Activated CD8-positive, alpha-beta memory T cell treated with anti-CD3 and anti-CD28 coated beads, Interleukin-2, amount 50 U/mL, for 48 hours (primary cell): ENCODE results near the gene GTF3C6.
"Not testable (repeated sequence)": the region's sequence is repeated elsewhere in the genome, so short reads cannot be mapped to it uniquely, and the experiment has no call there.

ENCODE experiments used
- DNase-seq: peaks from one replicate; pipeline ENCODE4 v3.0.0-alpha.2; 2020

GTF3C6 gene, protein sequence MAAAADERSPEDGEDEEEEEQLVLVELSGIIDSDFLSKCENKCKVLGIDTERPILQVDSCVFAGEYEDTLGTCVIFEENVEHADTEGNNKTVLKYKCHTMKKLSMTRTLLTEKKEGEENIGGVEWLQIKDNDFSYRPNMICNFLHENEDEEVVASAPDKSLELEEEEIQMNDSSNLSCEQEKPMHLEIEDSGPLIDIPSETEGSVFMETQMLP

DNA sequence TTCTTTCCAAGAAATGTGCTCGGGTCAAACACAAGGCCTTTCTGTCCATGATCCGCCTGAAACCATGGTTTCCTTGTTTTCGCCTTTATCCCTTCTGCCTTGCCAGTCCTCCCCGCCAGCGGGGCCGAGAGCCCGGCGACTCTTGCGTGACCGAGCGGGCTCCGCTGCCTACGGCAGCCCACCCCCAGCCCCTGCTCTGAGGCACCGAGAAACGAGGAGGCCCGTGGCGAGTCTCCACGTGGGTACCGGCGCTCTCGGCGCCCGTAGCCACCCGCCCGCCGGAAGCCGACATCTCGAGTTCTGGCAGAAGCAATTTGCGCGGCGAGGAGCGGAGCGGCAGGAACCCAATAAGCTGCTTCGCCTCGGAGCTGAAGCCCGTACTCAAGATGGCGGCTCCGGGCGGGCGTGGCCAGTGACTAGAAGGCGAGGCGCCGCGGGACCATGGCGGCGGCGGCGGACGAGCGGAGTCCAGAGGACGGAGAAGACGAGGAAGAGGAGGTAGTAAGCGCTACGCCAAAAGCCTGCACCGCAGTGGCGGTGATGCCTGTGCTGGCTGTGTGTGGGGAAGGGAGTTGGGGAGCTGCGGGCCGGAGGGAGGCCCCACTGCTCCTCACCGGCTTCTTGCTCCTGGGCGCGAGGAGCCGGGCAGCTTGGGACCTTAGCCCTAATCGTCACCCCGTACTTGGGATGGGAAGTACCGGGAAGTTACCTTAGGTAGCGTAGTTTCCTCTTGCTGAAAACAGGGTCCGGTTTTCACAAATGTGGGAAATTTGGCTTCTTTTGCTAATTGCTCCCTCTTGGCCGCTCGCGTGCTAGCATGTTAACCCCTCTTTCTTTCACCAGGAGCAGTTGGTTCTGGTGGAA is at the start of gene GTF3C6:
Gene GTF3C6 (plus strand): TSS at position 378 of the 864 bp plus-strand sequence. CDS start 64 bp downstream, at position 442.
- peak; percentile 94 for DNase-seq

DNA sequence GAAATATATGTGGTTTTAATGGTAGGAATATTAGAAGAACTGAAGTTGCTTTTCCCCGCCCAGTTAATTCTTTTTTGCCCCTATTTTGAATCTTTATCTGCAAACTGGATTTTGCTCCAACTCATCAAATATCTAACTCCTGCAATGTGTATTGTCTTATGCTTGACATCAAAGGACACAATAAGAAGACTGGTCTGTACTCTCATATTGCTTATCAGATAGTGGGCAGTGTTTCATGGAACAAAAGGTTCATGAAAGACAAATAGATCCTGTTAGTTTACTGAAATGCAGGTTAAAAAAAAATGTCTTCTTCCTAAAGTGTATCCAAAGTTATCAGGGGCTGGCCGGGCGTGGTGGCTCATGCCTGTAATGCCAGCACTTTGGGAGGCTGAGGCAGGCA is 27.7 kb upstream of the GTF3C6 start:
- DNase-seq: no peak

DNA sequence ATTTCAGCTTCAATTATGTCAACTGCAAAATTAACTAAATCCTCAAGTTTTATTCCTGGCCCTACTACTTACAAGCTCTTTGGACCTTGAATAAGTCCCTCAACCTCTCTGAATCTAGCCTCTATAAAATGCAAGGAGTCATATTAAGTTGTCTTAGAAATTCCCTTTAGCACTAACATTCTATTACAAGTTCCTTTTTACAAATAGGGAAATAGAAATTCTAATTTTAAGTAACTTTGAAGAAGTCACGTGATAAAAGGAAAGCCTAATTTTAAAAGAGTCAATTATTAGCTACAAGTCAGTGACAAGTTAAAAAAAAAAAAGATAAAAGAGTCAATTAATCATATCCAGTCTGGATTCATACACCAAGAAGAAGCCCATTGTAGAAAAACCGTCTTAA is 24.6 kb upstream of the GTF3C6 start:
- DNase-seq: no peak

DNA sequence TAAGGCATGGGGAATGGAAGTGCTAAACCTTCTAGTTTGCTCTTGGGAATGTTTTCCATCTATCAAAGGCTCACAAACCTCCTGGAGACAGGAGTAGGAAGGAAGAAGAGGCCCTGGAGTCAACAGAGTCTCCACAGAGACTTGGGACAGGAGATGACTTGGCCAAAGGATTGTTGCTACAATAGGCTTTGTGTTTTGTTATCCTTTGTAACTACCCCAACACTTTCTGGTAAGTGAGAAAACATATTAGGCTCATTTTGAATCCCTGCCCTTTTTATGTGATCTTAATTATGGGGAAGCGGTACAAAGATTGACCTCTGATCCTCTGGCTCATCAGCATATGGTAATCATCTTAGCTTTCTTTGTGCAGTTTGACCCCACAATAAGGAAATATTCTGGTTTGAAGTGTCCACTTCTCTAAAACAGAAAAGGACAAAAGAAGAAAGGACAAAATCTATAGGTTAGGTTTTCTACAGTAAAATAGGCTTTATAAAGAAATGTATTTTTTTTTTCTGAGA is 24.1 kb upstream of the GTF3C6 start:
- DNase-seq: no peak

DNA sequence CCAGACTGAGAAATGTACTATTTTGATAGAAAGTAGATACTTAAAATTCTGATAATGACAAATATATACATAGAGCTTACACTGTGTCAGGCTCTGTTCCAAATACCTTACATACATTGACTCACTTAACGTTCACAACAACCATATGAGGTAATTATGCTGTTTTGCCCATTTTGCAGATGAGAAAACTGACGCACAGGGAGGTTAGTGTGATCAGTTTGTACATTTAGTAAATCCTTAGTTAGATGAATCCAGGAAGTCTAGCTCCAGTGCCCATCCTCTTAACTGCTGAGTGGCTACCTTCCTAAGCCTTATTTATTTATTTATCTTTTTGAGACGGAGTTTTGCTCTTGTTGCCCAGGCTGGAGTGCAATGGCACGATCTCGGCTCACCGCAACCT is 23.3 kb upstream of the GTF3C6 start:
- DNase-seq: no peak

DNA sequence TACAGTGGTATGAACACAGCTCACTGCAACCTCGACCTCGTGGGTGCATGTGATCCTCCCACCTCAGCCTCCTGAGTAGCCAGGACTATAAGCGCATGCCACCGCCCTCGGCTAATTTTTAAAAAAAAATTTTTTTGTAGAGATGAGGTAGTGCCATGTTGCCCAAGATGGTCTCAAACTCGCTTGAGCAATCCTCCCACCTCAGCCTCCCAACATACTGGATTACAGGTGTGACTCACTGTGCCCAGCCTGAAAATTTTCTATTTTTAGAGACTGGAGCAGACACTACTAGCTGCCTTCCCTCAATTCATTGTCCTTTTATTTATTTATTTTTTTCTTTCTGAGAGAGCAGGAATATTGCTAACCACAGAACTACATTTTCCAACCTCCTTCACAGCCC is 20.3 kb upstream of the GTF3C6 start:
- DNase-seq: no peak

DNA sequence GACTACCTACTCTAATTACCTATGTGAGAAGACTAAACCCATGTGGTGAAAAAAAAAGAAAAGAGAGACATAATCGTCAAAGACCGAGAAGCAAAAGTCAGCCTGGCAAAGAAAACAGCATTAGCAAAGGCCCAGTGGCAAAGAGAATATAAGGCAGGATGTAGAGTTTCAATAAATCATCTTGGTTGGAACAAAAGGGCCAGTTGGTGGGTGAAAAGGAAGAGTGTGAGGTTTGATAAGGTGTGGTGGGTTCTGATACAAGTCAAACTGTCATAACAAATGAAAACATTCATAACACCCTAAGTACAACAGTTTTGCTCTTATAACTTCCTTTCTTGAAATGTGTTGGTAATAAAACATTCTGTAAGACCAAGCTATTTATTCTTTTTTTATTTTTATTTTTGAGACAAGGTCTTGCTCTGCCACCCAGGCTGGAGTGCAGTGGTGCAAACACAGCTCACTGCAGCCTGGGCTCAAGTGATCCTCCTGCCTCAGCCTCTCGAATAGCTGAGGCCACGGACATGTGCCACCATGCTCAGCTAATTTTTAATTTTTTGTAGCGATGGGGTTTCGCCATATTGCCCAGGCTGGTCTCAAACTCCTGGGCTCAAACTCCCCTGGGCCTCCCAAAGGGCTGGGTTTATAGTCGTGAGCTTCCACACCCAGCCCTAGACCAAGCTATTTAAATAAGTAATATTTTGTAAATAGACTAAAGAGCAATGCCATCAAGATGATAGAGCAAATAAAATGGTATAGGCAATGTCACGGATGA is 18.9 kb upstream of the GTF3C6 start:
- DNase-seq: no peak

DNA sequence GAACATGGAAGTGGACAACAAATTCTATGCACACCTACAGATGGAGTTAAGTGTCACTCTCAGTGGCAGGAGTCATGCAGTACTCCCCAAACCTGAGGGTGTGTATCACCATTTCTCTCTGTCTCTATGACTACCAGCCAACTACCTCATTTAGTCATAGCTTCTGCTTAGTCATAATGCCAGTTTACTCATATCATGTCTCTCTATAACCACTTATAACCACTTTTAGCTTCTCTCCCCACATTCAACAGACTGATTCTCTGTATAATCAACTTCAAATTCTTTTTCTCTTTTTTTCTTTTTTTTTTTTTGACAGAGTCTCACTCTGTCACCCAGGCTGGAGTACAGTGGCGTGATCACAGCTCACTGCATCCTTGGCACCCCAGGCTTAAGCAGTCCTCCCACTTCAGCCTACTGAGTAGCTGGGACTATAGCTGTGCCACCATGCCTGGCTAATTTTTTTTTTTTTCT is 13.8 kb upstream of the GTF3C6 start:
- DNase-seq: peak; percentile 63

DNA sequence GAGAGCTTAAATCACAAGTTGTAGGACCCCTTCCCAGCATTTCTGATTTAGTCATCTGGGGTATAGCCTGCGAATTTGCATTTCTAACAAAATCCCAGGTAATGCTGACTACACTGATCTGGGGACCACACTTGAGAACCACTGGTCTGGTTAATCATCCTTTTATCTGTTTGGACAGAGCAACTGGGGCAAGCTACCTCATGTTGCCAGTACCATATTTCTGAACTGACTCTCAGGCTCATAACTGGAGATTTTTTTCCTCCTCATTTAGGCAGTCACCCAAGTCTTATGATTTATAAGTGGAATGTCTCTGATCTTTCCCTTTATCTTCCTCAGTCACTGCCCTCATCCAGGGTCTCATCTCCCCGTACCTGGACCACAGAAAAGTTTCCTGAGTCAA is 12.0 kb upstream of the GTF3C6 start:
- DNase-seq: no peak

DNA sequence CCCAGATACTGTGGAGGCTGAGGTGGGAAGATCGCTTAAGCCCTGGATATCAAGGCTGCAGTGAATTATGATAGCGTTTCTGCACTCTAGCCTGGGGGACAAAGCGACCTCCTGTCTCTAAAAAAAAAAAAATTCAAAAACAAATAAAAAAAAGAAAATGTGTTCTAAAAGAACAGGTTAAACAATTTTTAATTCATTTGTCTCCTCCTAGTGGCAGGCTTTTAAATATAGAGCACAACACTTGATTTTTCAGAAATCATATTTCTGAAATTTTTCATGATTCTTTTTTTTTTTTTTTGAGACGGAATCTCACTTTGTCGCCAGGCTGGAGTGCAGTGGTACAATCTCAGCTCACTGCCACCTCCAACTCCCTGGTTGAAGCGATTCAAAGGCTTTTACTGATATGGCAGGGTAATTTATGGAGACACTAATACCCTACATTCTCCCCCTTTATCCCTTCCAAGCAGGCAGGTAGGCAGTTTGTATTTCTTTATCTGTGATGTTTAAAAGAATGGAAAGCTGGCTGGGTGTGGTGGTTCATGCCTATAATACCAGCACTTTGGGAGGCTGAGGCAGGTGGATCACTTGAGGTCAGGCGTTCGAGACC is 8.7 kb upstream of the GTF3C6 start:
- no peak for DNase-seq

DNA sequence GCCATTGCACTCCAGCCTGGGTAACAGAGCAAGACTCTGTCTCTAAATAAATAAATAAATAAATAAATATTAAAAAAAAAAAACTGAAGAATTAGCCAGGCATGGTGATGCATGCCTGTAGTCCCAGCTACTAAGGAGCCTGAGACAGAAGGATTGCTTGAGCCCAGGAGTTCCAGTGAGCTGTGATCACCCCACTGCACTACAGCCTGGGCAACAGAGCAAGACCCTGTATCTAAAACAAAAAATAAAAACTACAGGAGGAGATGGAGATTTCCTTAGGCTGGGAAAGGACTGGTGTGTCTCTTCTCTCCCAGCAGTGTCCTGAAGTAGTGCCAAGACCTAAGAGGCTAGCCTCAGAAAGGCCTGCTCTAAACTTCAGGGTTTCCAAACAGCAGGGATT is 8.1 kb upstream of the GTF3C6 start:
- no peak for DNase-seq

DNA sequence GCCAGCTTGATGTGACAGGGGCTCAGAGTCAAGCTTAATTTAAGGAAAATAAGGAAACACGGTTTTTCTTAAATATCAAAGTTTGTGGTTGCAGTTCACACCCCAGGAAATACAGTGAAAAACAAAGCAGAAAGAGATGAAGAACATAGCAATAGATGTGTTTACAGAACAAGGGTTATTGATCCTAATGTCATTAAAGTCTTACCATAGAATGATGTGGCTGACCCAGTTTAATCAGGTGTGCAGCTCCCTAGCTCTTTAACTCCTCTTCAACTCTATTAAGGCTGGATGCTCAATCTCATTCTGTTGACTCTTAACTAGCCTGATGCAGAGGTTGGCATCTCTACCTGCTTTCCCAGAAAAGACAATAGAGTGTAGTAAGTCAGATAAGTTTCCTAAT is 7.5 kb upstream of the GTF3C6 start:
- no peak for DNase-seq

DNA sequence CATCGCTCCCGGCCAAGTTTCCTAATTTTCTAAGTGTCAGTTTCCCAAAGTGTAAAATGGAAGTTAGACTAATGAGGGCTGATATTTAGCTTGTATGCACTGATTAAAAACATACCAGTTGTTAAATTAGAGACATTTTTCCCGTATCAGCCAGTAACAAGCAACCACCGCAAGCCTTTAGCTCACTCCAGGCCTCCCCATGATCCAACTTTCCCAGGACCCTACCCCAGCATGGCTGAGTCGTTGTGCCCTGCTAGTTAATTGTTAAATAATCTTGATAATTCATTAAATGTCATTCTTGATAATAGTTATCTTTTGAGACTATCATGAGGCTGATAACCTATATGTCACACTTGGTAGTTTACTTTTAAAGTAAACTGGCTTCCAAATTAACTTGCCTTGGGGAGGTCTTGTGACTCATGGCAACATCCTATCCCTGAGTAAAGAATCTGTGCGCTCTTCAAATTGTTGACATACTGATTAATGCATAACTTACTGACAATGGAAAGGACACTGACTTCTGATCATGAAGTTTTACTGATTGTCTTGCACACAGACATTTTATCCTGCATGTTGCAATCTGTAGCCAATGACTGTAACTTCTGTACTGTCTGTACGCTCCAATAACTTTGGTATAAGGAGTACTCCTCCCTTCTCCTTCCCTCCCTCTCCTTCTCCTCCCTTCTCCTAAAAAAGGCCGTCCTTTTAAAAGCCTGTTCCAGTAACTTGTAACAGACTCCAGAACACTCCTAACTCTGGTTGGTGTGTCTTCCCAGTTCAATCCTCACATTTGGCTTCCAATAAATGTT is 6.3 kb upstream of the GTF3C6 start:
- DNase-seq: no peak

DNA sequence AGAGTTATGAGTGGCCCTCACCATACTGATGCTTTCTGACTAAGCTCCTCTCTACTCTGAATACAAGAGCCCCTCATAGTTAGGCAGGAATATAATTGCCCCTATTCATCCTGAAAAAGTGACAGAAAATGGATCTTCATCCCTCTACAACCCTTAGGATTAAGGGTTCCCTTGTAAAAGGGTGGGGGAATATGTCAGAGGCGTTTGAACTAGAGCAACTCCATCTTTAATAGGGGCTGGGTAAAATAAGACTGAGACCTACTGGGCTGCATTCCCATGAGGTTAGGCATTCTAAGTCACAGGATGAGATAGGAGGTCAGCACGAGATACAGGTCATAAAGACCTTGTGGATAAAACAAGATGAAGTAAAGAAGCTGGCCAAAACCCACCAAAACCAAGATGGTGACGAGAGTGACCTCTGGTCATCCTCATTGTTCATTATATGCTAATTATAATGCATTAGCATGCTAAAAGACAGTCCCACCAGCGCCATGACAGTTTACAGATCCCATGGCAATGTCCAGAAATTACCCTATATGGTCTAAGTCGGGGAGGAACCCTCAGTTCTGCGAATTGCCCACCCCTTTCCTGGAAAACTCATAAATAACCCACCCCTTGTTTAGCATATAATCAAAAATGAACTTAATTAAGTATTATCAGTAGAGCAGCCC is 4.7 kb upstream of the GTF3C6 start:
- no peak for DNase-seq

DNA sequence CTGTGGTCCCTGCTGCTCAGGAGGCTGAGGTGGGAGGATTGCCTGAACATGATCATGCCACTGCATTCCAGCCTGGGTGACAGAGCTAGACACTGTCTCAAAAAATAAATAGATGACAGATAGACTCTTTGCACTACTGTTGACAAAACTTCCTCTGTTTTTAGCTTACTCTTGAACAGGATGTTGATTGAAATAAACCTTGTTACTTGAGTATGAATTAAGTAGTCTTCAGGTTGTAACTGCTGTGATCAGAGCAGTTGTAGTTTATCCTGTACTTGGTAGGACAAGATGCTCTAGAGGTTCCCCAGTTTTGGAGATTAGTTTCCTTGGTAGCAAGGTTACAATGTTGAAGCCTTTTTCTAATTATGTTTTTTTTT is 1.5 kb downstream of the GTF3C6 start:
- no peak for DNase-seq

DNA sequence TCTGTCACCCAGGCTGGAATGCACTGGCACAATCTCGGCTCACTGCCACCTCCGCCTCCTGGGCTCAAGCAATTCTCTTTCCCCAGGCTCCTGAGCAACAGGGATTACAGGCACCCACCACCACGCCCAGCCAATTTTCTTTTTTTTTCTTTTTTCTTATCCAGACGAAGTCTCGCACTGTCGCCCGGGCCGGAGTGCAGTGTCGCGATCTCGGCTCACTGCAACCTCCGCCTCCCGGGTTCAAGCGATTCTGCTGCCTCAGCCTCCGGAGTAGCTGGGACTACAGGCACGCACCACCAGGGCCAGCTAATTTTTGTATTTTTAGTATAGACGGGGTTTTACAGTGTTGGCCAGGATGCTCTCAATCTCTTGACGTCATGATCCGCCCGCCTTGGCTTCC is 4.1 kb downstream of the GTF3C6 start:
- DNase-seq: not testable (repeated sequence)

DNA sequence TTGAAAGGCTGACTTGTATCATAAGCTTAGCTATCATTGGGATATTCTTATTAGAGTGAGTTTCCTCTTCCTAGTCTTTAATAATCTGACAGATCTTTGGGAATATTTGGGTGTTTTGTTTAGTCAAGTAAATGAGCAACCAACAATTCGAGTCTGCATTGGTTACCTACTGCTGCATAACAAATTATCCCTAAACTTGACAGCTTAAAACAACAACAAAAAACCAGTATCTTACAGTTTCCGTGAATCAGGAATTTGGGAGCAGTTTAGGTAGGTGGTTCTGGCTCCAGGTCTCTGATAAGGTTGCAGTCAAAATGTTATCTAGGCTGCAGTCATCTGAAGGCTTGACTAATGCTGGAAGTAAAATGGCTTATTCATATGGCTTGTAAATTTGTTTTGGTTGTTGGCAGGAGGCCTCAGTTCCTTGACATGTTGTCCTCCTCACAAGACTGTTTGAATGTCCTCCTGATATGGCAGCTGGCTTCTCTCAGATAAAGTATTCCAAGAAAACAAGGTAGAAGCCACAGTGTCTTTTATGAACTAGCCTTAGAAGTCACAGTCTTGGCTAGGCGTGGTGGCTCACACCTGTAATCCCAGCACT is 7.2 kb downstream of the GTF3C6 start:
- DNase-seq: no peak

DNA sequence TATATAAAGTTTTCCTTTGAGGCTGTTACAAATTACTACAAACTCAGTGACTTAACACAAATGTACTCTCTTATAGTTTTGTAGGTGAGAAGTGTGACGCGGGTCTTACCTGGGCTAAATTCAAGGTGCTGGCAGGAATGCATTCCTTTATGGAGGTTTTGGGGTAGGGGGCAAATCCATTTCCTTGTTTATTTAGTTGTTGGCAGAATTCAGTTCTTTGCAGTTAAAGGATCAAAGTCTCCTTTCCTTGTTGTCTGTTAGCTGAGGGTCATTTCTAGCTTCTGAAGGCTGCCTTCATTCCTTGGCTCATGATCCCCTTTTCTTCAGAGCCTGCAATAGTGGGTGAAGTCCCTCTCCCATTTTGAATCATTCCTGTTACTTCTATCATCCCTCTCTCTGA is 10.2 kb downstream of the GTF3C6 start:
- not testable (repeated sequence) for DNase-seq

DNA sequence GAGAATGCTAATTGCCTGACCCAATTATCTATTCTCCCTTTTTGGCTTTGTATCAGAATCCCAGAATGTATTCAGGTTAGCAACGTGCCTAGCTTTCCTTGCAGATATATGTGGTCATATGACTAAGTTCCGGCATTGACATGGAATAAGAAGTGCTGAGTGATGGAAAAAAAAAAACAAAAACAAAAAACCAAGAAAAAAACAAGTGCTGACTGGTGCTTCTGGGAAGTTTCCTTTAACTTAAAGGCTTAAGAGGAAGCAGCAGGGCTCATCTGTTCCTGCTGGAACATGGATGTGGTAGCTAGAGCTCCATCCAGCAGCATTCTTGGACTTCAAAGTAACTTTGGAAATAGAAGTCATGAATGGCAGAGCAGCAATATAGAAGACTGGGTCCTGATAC is 13.0 kb downstream of the GTF3C6 start:
- DNase-seq: no peak

DNA sequence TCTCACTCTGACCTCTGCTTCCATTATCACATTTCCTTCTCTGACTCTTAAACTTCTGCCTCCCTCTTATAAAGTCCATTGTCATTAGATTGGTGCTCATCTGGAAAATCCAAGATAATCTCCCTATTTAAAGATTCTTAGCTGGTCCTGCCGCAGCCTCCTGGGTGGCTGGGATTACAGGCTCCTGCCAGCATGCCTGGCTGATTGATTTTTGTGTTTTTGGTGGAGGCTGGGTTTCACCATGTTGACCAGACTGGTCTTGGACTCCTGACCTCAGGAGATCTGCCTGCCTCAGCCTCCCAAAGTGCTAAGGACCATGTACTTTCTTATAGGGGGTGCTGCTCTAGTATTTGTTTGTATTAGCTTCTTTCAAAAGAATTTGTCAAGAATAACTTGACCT is 18.1 kb downstream of the GTF3C6 start:
- DNase-seq: no peak

DNA sequence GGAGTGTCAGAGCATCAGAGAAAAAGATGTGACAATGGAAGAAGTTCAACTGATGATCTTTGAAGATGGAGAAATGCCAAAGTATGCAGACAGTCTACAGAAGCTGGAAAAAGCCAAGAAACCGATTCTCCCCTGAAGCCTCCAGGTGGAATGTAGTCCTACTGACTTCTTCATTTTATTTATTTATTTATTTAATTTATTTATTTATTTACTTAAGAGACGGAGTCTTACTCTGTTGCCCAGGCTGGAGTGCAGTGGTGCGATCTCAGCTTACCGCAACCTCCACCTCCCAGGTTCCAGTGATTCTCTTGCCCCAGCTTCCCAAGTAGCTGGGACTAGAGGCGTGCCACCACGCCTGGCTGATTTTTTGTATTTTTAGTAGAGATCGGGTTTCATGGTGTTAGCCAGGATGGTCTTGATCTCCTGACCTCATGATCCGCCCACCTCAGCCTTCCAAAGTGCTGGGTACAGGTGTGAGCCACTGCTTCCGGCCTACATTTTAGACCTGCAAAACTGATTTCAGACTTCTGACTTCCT is 21.1 kb downstream of the GTF3C6 start:
- no peak for DNase-seq
